K562 (cell line): ENCODE results near the gene PCDHB2. TPM values are rescaled to one million over a fixed set of nuclear protein-coding genes. Genes with fewer than 3 reads are reported as not detected.

ENCODE experiments used
- ATAC-seq: fragments of 200-7000 bp; cut with Tn5 transposase; 3 replicates; pipeline ENCODE4 v1.9.1; 2020; ENCODE audit warnings: moderate library complexity
- BruUV-seq: library from RNA; stranded (reverse); fragments of 400-500 nt; replicated peaks from 2 replicates; lab custom pipeline; 2021; lab: Mats Ljungman, UMichigan
- CTCF ChIA-PET: fragments of 300-600 bp; formaldehyde crosslinking; extraction: SDS; loops from one replicate; lab custom pipeline; 2021; ENCODE audit warnings: low intra/inter-chr PET ratio; lab: Yijun Ruan, JAX
- POLR2A ChIA-PET: fragments of 300-600, 350-650 bp; sonication (Branson Sonifier 250); formaldehyde crosslinking; extraction: SDS; loops from one replicate; lab custom pipeline; 2021; ENCODE audit warnings: antibody characterized with exemption, inconsistent platforms; lab: Yijun Ruan, JAX
- DNase-seq, 4 experiments: peaks; one replicate each; pipeline versions ENCODE4 v3.0.0 to v3.0.0-alpha.2; 2011 to 2018; ENCODE audit warnings: low spot score in 3 of 4, mixed read lengths in 3 of 4; ENCODE audit errors: extremely low read depth in 1 of 4
- FAIRE-seq: peaks from 2 replicates; lab custom pipeline; 2011; peaks lifted over from hg19 to GRCh38; lab: Jason Lieb, UNC
- H2AFZ ChIP-seq: 2 replicates; pipeline ENCODE4 v1.6.0; 2011; ENCODE audit warnings: low read depth, low read length, control low read depth, inconsistent platforms
- H3K27ac ChIP-seq: fragments of 200-600 bp; 3 replicates; pipeline ENCODE4 v1.8.0; 2011; ENCODE audit warnings: low read depth, mild to moderate bottlenecking, control low read depth, inconsistent platforms, low read length, moderate library complexity, mixed read lengths; ENCODE audit errors: extremely low read depth
- H3K27me3 ChIP-seq, 2 experiments: fragments of 300-600 bp in 1 of 2; 2 replicates in 1 of 2; 3 replicates in 1 of 2; pipeline versions ENCODE4 v1.6.0 to v1.8.0; 2011; ENCODE audit warnings: inconsistent platforms in 2 of 2, low read length in 2 of 2, mild to moderate bottlenecking in 1 of 2, mixed read lengths in 1 of 2, moderate library complexity in 1 of 2; ENCODE audit not compliant: control insufficient read depth in 2 of 2, insufficient read depth in 2 of 2
- H3K36me3 ChIP-seq: fragments of 300-600 bp; 3 replicates; pipeline ENCODE4 v1.8.0; 2011; ENCODE audit warnings: mild to moderate bottlenecking, low read length, inconsistent platforms; ENCODE audit not compliant: control insufficient read depth, insufficient read depth
- H3K4me1 ChIP-seq, 2 experiments: fragments of 200-600 bp in 1 of 2; replicated peaks in 1 of 2; 2 replicates in 1 of 2; 3 replicates in 1 of 2; pipeline versions ENCODE4 v1.5.1 to v1.8.0; 2011; ENCODE audit warnings: inconsistent platforms in 2 of 2, low read length in 2 of 2, mild to moderate bottlenecking in 1 of 2, mixed read lengths in 1 of 2, moderate library complexity in 1 of 2; ENCODE audit not compliant: control insufficient read depth in 2 of 2, insufficient read depth in 2 of 2
- H3K4me2 ChIP-seq: 2 replicates; pipeline ENCODE4 v1.6.1; 2011; ENCODE audit warnings: low read length, control low read depth, inconsistent platforms, mixed read lengths; ENCODE audit not compliant: insufficient read depth
- H3K4me3 ChIP-seq: fragments of 200-600 bp; sonication (generic), shearing (Covaris generic); 2 replicates; pipeline ENCODE4 v1.5.1; 2016; ENCODE audit warnings: control low read depth, inconsistent platforms
- H3K79me2 ChIP-seq: fragments of 200-600 bp; 3 replicates; pipeline ENCODE4 v1.8.0; 2011; ENCODE audit warnings: low read length, inconsistent platforms; ENCODE audit not compliant: control insufficient read depth, insufficient read depth
- H3K9ac ChIP-seq, 2 experiments: 2 replicates each; pipeline versions ENCODE4 v1.6.0 to v1.6.1; 2011; ENCODE audit warnings: low read depth in 2 of 2, low read length in 2 of 2, control low read depth in 1 of 2, inconsistent platforms in 1 of 2, mild to moderate bottlenecking in 1 of 2, mixed read lengths in 1 of 2; ENCODE audit not compliant: insufficient read depth in 1 of 2
- H3K9me1 ChIP-seq: one replicate; pipeline ENCODE4 v1.6.0; 2011; ENCODE audit warnings: inconsistent platforms, mild to moderate bottlenecking, low read length, moderate library complexity; ENCODE audit not compliant: control insufficient read depth, insufficient read depth
- H3K9me3 ChIP-seq: replicated peaks from 2 replicates; pipeline ENCODE4 v1.5.1; 2011; ENCODE audit warnings: low read depth, low read length, inconsistent platforms; ENCODE audit not compliant: control insufficient read depth, insufficient read depth
- H4K20me1 ChIP-seq: replicated peaks from 2 replicates; pipeline ENCODE4 v1.6.1; 2011; ENCODE audit warnings: low read length, inconsistent platforms, mixed read lengths; ENCODE audit not compliant: control insufficient read depth, insufficient read depth
- CTCF ChIP-seq, 3 experiments: IDR thresholded peaks in 2 of 3; conservative IDR thresholded peaks in 1 of 3; 2 replicates each; pipeline ENCODE4 v1.5.1; 2011 to 2012; ENCODE audit warnings: low read length in 3 of 3, mild to moderate bottlenecking in 3 of 3, control low read depth in 2 of 3, improper control_type of control experiment in 1 of 3, inconsistent platforms in 1 of 3, low read depth in 1 of 3, mixed read lengths in 1 of 3, moderate library complexity in 1 of 3; ENCODE audit not compliant: insufficient read depth in 2 of 3
- POLR3A ChIP-seq: IDR thresholded peaks from 2 replicates; pipeline ENCODE4 v1.6.1; 2011; ENCODE audit warnings: borderline replicate concordance, mild to moderate bottlenecking, moderate library complexity; ENCODE audit not compliant: insufficient read length, insufficient read depth; ENCODE audit errors: extremely low read depth
- RAD21 ChIP-seq, 2 experiments: fragments of 250-450 bp in 1 of 2; fragments of 450-650 bp in 1 of 2; sonication (Bioruptor Pico) in 1 of 2; formaldehyde crosslinking in 1 of 2; IDR thresholded peaks in 1 of 2; conservative IDR thresholded peaks in 1 of 2; 2 replicates each; pipeline versions ENCODE4 v1.4.0 to v1.8.0; 2020 to 2022; ENCODE audit warnings: mild to moderate bottlenecking in 2 of 2, moderate library complexity in 1 of 2
- WGBS: fragments of 100-300 bp; shearing (Covaris generic); methylation state at CpG from one replicate; pipeline ENCODE4 v1.1.6; 2016; ENCODE audit warnings: low coverage, mixed read lengths; ENCODE audit not compliant: insufficient coverage; ENCODE audit errors: missing lambda C conversion rate; 5-methylcytosine and 5-hydroxymethylcytosine counted together
- in situ Hi-C: fragments of 300-500 bp; cut with MboI; formaldehyde crosslinking; loops from 4 replicates; pipeline ENCODE4 v1.15.0; 2018; ENCODE audit warnings: inconsistent platforms, mixed read lengths
- intact Hi-C: fragments of 100-400 bp; cut with micrococcal nuclease; formaldehyde crosslinking; loops from 2 replicates; pipeline ENCODE4 v1.14.2; 2022
- polyA plus RNA-seq, 8 experiments: library from polyadenylated mRNA; depleted of rRNA in 4 of 8; stranded (reverse) in 5 of 8; unstranded in 3 of 8; fragments of >200 nt; fragmentation: Nextera tagmentation in 2 of 8; fragmentation: Illumina TruSeq in 1 of 8; extraction: Ambion mirVana in 2 of 8; extraction: Trizol in 1 of 8; gene quantifications; 2 replicates each; pipeline versions ENCODE4 v1.2.1 to v1.2.3, GENCODE V29; 2011 to 2014; ENCODE audit warnings: inconsistent platforms in 1 of 8, missing spikeins in 1 of 8
- total RNA-seq, 7 experiments: library from RNA; depleted of rRNA in 6 of 7; stranded (reverse); fragments of >200 nt in 6 of 7; fragmentation: Illumina TruSeq in 2 of 7; extraction: Trizol in 2 of 7; gene quantifications; 2 replicates each; pipeline versions ENCODE4 v1.2.1 to v1.2.3, GENCODE V29; 2011 to 2021; ENCODE audit warnings: low replicate concordance in 1 of 7

Gene PCDHB2
- total and polyA plus RNA-seq, 9 of the 15 experiments (the other 6 are each of a cell fraction or from before 2014, with no cell fraction given), result 0.10 to 0.22 (median 0.17) TPM; not detected in 5

- ChIA-PET CTCF (no interaction called here), POLR2A (interaction anchor here (0.7 kb wide), 1 partner anchor 14 kb away, joined by 3 read pairs; no protein-coding TSS in a partner anchor)
- H2AFZ ChIP-seq, result no peak within 1 kb of the TSS
- intact Hi-C loops, result no loop called here
- no peaks in the 10 kb centered on the region for H3K79me2 ChIP-seq
- no peaks in the 10 kb centered on the region for H3K36me3 ChIP-seq
- ATAC-seq (peak; percentile 75), FAIRE-seq (peak; percentile 71), DNase-seq (peak; percentile 23 to 48 (median 41))
- in situ Hi-C loops, result no loop called here
- H3K9me3 ChIP-seq, result no peaks in the 10 kb centered on the region
- no peak within 1 kb of the TSS for H3K9ac ChIP-seq
- TF ChIP-seq RAD21 (CRISPR knock-in tag; conservative IDR thresholded peaks at IDR 0.05 in 1 of 2, IDR thresholded peaks at IDR 0.05 in 1 of 2) (0 out of 4 replicates have a peak, but pooled peaks of 1 of the 2 experiments have one; percentile 7), CTCF (IDR thresholded peaks at IDR 0.05 in 2 of 3, conservative IDR thresholded peaks at IDR 0.05 in 1 of 3; ENCODE audit: insufficient read depth in 2 of 3, low read depth in 1 of 3, low read length in 3 of 3) (peak; percentile 42 to 65 (median 52)), POLR3A (no peak)
- no peak within 1 kb of the TSS for H3K4me2 ChIP-seq
- H3K4me1 ChIP-seq, result no peaks in the 10 kb centered on the region
- no peak within 1 kb of the TSS for H3K4me3 ChIP-seq
- H3K27me3 ChIP-seq, result no peaks in the 10 kb centered on the region
- H3K27ac ChIP-seq, result no peak within 1 kb of the TSS
- no peaks in the 10 kb centered on the region for H4K20me1 ChIP-seq
- BruUV-seq, result no TSS peak
- 9% methylated on average over 19 of the region's 19 CpGs for WGBS
- H3K9me1 ChIP-seq, result no peaks in the 10 kb centered on the region
Measured at GRCh38 chr5:141100243-141100805, 5.9 kb downstream of the PCDHB2 start, which contains the start of gene PCDHB3. Gene PCDHB3, plus strand, starts transcription at chr5:141100473. Its CDS starts 177 bp downstream, at chr5:141100650.
